ENCODE data around the gene METRN.
A peak's percentile ranks its signal among the peaks of the same experiment; 100 is the strongest.
"Not testable (repeated sequence)": the region's sequence is repeated elsewhere in the genome, so short reads cannot be mapped to it uniquely, and the experiment has no call there.

METRN gene

DNA sequence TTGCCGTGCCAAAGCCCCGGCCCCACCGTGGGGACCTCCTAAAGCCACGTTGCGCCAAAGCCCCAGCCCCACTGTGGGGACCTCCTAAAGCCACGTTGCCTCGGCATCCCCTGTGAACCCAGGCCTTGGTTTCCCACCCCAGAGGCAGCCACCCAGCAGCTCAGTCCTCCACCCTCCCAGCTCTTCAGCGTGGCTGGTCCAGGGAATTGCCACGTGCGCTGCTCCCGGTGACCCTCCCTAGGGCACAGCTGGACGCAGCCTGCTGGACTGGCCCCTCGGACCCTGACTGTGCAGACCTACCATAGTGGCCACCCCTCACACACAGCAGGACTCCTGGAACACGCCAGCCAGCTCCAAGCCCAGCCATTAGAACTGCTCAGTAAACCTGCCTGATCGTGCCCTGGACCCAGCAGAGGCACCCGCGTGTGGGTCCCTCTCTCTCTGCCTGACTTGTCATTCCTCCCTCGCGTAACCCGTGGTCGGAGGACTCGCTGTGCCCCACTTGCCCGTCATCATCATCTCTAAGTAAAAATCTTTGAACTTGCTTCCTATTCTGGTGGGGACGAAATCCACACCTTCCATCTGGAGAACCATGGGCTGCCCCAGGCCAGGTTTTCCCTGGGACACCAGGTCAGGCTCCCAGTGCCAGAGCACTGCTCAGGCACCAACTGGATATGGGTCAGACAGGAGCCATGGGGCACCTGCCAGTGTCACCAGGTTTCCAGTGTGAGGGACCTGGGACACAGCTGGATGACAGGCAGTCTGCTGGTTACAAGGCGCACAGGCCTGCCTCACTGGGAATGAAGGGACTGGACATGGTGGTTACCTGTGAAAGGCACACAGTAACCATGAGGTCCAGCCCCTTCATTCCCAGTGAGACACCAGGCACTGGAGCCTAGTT lies 20.3 kb downstream of the METRN start:
- no peak for DNase-seq (ENCODE audit: low spot score)

DNA sequence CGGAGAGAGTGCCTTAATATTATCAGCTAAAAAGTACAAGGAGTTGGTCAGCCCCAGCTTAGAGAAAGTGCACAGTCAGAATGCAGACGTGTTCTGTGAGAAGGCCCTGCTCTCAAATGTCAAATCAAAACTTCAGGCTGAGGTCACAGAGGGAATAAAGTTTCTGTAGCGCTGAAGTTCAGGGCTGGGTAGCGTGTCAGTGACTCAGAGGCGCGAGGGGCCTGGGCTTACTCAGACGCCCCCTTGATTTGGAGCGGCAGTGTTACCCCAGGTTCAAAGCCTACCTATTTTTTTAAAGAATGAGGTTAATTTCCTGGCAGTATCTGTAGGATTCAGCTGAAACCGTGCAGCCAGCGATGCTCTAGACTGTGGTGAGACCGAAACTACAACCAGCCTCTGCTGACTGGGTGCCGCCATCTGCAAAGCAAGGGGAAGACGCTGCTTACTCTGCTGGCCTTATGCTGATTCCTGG lies 21.1 kb downstream of the METRN start:
- DNase-seq (ENCODE audit: low spot score) = no peak

DNA sequence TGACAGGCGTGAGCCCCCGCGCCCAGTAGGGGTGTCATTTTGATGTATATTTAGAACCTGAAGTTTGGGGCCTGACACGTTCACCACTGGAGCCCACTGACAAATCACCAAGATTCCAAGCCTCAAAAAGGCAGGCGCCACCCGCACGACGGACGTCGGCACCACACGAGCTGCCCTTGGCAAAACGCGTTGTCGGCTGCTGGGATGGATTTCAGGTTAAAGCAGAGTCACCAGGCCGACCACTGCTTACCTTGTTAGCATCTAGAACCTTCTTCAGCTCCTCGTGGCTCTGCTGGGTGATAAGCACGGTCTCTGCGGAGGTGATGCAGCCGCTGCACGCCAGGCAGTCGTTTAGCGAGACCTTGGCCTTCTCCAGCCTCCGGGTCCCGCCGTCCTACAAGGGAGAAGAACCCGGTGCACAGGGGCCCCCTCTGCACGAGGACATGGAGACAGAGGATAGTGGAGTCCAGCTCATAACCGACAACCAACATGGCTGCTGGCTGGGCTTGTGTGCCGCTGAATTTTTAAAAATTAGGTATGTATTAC lies 22.1 kb downstream of the METRN start:
- DNase-seq (ENCODE audit: low spot score) = no peak

DNA sequence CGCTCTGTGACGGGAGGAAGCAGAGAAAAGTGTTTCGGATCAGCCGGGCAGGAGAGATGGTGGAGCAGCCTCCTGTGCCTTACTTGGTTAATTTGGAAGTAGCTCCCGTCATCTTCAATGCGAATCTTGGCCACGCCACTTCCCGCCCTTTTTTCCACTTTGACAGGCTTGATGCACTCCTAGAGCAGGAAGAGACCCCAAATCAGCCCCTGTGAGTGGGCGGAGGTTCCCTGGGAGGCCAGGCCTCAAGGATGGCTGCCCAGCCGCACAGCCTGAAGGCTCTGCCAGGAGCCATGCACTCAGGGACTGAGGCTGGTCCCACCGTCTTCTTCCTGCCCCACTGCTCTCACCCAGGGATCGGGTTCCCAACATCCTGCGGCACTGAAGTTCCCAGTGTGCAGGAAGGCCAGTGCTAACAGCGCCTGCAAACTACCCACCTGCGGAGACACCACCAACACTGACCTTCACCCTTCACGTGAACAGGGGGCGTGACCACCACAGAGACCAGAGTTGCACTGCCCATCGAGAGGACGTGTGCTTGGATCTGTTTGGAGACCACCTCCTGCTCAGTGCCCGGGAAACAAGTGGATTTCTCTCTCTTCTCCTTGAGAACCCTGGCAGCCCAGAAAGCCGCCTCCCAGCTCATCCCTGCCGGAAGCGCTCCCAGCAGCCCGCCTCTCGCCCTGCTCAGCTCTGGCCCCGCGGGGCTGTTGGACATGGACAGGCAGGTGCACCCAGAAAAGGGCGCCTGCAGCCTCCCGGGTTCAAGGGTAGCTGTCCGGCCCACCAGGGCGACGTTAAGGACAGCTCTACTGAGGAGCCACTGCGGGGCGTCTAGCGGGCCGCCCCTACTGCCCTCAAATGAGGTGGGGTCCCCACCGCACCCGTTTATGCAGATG lies 24.9 kb downstream of the METRN start:
- DNase-seq (ENCODE audit: low spot score) = no peak

DNA sequence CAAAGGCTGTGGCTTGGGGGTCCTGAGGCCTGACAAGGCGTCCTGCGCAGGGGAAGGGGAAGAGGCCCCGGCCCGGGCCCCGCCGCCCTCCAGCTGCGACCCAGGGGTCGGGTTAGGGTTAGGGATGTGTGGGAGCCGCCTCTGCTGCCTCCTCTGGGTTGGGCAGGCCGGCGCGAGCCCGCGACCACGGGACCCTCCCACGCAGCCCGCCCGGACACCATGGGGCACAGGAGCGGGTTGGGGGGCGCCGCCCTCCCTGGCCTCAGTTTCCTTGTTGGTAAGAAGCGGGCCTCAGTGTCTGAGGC lies 25.5 kb downstream of the METRN start:
- DNase-seq (ENCODE audit: low spot score) = no peak

DNA sequence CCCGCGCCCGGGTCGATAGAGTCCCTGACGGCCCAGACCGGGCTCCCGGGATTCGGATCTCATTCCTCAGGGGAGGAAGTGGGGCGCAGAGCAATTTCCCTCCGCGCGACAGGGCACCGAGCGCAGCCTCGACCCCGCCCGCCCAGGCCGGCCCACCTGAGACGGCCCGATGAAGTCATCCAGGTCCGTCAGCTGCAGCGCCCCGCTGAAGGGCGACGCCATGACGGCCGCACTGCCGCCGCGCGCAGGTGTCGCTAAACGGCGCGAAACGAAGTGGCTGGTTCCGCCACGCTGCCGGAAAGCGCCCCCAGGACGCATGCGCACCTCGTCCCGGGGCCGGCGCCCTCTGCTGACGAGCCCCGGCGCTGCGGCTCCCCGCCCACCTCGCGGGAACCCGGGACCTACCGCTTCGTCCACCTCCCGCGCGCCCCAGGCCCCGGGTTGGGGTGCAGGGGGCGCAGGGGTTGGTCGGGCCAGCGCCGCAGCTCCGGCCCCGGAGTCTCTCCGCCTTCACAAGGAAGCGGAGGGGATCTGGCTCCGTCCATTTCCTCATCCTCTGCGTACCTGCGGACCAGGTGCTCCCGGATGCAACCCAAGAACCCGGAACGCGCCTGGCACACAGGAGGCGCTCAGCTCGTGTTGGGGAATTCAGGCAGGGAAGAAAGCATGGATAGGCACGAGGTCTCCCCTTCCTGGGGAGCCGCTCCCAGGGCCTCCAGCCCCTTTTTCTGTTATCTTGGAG lies 26.0 kb downstream of the METRN start, which contains the start of gene CIAO3:
CIAO3 (minus strand) TSS at position 234 of the 742 bp plus-strand sequence; CDS start at position 222, 12 bp downstream.
- DNase-seq (ENCODE audit: low spot score) = peak; percentile 82

DNA sequence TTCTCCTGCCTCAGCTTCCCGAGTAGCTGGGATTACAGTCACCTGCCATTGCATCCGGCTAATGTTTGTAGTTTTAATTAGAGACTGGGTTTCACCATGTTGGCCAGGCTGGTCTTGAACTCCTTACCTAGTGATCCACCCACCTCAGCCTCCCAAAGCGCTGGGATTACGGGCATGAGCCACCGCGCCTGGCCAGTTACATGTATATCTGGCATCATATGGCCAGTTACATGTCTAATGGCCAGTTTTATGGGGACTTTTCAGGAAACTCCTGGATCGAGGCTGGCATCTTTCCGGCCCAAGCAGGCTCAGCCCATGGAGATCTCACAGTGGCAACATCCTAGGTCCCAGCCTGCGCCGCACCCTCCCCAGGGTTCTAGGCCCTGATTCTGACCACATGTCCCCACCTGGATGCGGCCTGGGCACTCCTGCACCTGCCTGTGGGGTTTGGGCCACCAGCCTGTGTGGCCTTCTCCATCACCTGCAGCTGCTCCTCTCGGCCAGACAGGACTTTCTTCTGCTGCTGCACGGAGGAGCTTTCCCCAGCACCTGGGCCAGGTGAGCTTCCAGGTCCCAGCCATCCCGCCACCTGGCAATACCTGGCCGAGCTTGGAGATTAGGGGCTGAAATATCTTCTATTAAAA lies 27.2 kb downstream of the METRN start:
- no peak for DNase-seq (ENCODE audit: low spot score)

DNA sequence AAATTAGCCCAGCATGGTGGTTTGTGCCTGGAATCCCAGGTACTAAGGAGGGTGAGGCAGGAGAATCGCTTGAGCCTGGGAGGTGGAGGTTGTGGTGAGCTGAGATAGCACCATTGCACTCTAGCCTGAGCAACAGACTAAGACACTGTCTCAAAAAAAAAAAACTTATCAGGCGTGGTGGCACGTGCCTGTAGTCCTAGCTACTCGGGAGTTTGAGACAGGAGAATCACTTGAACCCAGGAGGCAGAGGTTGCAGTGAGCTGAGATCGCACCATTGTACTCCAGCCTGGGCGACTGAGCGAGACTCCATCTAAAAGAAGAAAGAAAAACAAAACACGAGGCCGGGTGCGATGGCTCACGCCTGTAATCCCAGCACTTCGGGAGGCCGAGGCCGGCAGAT lies 28.0 kb downstream of the METRN start:
- not testable (repeated sequence) for DNase-seq (ENCODE audit: low spot score)

DNA sequence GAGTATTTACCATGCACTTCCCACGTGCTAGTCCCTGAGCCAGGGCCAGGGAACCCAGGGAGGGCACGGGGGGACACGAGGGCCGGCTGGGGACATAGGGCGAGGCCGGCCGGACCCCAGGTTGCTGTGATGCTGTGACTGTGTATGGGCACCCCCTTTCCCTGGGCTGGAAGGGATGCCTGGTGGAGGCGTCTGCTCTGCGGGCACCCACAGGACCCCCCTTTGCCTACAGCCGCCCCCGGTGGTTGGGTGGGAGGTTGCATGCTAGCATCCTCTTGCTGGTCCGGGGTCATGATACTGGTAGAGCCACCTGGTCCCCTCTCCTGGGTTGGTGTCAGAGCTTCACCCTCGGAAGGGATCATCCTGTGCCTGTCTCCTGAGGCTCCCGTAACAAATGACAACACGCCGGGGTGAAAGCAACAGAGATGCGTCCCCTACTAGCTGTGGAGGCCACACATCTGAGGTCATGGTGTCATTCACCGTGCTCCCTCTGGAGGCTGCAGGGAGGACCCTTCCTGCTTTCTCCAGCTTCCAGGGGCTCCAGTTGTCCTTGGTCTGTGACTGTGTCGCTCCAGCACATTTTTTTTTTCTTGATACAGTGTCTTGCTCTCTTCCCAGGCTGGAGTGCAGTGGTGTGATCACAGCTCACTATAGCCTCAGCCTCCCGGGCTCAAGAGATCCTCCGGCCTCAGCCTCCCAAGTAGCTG lies 29.0 kb downstream of the METRN start:
- no peak for DNase-seq (ENCODE audit: low spot score)

DNA sequence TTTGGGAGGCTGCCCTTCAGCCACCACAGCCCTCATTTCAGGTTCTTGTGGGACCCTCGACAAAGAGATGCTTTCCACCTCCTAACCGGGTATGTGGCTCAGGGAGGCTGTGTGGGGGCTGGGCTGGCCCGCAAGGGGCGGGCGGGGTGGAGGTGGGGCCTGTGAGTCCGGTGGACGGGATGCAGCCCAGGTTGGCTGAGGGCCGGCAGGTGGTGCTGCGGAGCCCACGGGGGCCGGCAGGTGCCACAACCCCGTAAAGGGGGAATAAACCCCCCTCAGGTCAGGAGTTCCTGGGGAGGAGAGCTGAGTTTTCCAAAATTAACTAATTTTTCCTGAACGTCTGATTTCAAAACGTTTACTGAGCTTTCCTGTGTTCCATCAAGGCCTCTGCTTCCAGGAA lies 30.8 kb downstream of the METRN start:
- no peak for DNase-seq (ENCODE audit: low spot score)

DNA sequence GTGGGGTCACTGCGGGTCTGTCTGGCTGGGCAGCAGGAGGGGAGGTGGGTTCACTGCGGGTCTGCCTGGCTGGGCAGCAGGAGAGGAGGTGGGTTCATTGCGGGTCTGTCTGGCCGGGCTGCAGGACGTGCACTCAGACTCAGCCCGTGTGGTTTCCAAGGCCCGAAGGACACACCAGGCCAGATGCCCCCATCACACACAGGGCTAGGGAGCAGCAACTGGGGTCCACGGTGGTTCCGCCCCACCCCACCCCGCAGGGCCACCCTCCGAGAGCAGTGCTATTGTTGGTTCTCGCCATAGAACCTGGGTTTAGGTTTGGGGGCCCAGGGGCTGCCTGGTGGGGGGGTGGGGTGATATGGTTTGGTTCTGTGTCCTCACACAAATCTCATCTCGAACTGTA lies 31.7 kb downstream of the METRN start:
- no peak for DNase-seq (ENCODE audit: low spot score)

DNA sequence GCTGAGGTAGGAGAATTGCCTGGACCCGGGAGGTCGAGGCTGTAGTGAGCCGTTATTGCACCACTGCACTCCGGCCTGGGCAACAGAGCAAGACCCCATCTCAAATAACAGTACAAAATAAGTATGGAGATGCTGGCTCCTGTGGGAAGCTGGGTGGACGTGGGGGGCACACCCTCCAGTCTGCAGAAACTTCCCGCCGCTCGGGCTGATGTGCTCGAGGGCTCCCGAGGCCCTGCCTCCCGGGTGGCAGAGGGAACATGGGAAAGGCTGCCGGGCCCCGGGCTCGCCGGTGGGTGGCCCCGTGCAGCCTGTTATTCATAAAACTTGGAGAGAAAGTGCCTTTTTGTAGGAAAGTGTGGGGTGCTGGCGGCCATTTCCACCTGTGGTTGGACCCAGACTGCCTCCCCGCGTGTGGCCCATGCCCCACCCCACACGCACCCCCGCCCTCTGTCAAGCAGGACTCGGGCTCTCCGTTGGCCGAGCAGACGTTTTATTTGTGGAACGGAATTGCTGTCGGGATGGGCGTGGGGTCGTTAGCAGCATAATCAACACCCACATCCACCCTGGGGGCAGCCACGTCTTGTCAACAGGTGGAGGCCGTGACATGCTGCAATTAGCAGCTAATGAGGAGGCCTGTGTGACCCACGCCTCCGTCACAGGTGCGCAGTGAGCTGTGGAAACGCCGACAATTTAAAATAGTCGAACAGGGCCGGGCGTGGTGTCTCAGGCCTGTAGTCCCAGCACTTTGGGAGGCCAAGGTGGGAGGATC lies 33.2 kb downstream of the METRN start:
- DNase-seq (ENCODE audit: low spot score) = no peak

DNA sequence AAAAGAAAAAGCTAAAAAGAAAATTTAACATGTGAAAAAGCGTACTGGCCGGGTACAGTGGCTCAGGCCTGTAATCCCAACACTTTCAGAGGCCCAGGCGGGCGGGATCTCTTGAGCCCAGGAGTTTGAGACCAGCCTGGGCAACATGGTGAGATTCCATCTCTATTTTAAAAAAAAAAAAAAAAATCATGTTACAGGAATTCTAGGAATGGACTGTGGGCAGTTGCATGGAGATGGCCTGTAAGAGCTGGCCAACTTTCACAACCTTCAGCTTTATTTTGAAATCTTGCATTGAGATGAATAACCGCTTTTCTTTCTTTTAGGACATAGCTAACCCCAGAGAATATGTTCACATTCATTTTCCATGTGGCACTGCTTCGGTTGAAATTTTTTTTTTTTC lies 34.1 kb downstream of the METRN start:
- no peak for DNase-seq (ENCODE audit: low spot score)

DNA sequence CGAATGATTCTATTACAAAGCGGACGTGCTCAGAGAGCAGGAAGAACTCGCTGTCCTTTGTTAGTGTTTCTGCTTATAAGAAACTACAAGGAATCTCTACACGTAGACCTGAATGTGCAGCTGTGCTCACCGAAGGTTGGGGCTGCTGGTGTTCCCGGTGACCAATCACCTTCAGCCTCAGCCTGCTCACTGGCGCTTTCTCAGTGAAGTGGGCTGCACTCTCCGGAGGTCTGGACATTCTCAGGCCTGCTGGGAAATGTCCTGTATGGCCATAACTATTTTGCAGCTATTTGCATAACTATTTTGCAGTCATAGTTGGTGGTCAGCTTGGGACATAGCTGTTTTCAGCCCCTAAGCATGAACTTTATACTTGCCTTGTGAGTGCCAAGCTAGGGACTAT lies 35.6 kb downstream of the METRN start:
- DNase-seq (ENCODE audit: low spot score) = no peak

DNA sequence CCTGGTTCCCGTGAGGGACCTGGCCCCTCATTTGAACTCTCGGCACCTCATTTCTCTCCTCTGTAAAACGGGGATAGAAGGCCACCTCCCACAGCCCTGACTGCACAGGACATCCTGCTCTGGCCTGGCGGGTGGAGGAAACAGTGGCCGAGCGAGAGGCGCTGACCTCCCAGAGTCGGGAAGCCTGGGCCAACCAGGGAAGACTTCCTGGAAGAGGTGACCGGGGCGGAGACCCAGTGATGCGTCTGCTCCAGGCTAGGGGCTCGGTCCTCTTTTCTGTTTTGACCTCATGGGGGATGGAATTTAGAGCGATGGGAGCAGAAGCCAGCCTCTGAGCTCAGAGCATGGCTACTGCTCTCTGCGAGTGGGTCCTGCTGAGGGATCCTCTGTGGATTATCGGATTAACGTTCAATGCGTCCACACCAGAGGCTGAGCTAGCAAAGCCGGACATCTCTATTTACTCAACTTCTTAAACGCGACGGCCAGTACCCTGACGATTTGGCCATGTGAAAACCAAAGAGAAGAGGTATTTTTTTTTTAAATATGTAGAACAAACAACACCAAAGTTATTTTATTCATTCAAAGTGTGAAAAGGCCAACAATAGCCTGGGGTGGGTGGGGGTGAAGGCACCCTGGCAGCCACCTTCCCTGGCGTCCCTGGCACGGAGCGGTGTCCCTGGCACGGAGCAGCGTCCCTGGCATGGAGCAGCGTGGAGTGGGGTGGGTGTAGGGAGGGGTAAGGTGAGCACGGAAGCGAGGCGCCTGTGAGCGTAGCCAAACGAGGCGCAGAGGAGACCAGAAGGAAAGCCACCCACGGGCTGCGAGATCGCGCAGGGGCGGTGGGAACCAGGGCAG lies 36.5 kb downstream of the METRN start:
- peak; percentile 58 for DNase-seq (ENCODE audit: low spot score)

DNA sequence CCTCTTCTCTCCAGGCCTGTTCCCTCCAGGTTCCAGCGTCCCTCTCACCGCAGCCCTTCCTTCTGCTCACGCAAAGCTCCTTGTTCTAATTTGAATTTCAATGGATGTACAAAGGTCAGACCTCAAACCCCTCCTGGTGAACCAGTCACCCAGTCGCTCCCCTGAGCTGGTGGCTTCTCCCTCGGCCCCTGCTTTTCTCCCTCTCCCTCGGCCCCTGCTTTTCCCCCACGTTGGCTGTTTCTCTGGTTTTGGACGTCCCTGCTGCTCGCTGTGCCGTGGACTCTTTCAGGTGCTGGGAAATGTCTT lies 37.0 kb downstream of the METRN start:
- DNase-seq (ENCODE audit: low spot score) = no peak

DNA sequence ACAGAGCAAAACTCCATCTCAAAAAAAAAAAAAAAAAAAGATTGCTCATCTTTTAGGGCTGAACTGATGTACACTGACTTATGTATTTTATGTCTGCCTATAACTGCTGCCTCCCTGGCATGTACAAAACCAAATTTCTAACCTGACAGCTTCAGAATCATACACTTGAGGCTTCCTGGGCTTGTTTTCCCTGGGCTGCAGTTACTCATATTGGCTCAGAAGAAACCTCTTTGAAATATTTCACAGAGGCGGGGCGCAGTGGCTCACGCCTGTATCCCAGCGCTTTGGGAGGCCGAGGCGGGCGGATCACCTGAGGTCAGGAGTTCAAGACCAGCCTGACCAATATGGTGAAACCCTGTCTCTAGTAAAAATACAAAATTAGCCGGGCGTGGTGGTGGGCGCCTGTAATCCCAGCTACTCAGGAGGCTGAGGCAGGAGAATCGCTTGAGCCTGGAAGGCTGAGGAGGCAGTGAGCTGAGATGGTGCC lies 39.2 kb downstream of the METRN start:
- DNase-seq (ENCODE audit: low spot score) = not testable (repeated sequence)

DNA sequence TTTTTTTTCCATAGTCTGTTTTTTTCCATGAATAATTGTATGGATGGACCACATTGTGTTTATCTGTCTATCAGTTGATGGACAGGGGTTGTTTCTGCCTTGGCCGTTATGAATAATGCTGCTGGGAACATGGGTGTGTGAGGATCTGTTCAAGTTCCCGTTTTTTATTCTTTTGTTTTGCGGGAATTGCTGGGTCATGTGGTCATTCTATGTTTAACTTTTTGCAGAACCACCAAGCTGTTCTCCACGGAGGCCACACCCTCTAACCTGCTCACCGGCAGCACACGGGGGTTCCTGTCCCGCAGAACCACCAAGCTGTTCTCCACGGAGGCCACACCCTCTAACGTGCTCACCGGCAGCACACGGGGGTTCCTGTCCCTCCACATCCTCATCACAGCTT lies 39.7 kb downstream of the METRN start:
- no peak for DNase-seq (ENCODE audit: low spot score)

DNA sequence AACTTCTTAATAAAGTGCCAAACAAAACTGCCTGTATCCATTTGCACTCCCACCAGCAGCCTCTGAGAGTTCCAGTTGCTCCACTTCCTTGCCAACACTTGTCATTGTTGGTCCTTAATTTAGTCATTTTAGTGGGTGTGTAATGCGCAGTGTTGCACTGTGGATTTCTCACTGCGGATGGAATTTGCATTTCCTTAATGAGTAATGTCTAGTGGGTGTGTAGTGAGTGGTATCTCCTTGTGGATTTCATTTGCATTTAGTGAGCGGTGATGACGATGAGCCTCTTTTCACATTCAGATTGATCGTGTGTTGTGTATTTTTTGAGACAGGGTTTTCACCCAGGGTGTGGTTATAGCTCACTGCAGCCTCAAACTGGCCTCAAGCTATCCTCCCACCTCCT lies 41.5 kb downstream of the METRN start:
- DNase-seq (ENCODE audit: low spot score) = no peak

All from cerebellar cortex (tissue), 1 donor.